Aorta (tissue), 5 donors: ENCODE data around the gene PPP2R5E. TPM values are rescaled to one million over a fixed set of nuclear protein-coding genes. Genes with fewer than 3 reads are reported as not detected.
"Not testable (repeated sequence)": the region's sequence is repeated elsewhere in the genome, so short reads cannot be mapped to it uniquely, and the experiment has no call there.

Source experiments
- ATAC-seq: fragments of 200-7000 bp; cut with Tn5 transposase; one replicate; pipeline ENCODE4 v1.9.1; 2022; ENCODE audit warnings: moderate library complexity; ENCODE audit not compliant: low FRiP score
- DNase-seq, 2 donors: peaks; one replicate each; pipeline ENCODE4 v3.0.0-alpha.2; 2020
- H3K27ac ChIP-seq, 2 donors: one replicate each; pipeline ENCODE4 v1.5.1; 2013; ENCODE audit warnings: low read length in 2 of 2, mild to moderate bottlenecking in 2 of 2, moderate library complexity in 2 of 2, control low read depth in 1 of 2, inconsistent platforms in 1 of 2, low read depth in 1 of 2
- H3K27me3 ChIP-seq, 2 donors: one replicate each; pipeline ENCODE4 v1.6.1; 2013; ENCODE audit warnings: control low read depth in 1 of 2, low read length in 1 of 2, mild to moderate bottlenecking in 1 of 2, moderate library complexity in 1 of 2; ENCODE audit not compliant: insufficient read depth in 2 of 2, control insufficient read depth in 1 of 2
- H3K36me3 ChIP-seq, 2 donors: one replicate each; pipeline ENCODE4 v1.6.1; 2013; ENCODE audit warnings: control low read depth in 1 of 2, low read length in 1 of 2, mild to moderate bottlenecking in 1 of 2; ENCODE audit not compliant: insufficient read depth in 2 of 2, control insufficient read depth in 1 of 2
- H3K4me1 ChIP-seq, 2 donors: one replicate each; pipeline ENCODE4 v1.6.1; 2013; ENCODE audit warnings: low read length in 2 of 2, control low read depth in 1 of 2, mild to moderate bottlenecking in 1 of 2, moderate library complexity in 1 of 2; ENCODE audit not compliant: insufficient read depth in 2 of 2, control insufficient read depth in 1 of 2
- H3K4me3 ChIP-seq, 2 donors: one replicate each; pipeline ENCODE4 v1.5.1; 2013; ENCODE audit warnings: low read length in 2 of 2, control low read depth in 1 of 2, mild to moderate bottlenecking in 1 of 2
- H3K9me3 ChIP-seq: one replicate; pipeline ENCODE4 v1.6.1; 2013; ENCODE audit warnings: mild to moderate bottlenecking, low read length; ENCODE audit not compliant: control insufficient read depth
- WGBS, 2 donors: extraction: QIAGEN DNeasy Blood & Tissue Kit; methylation state at CpG; one replicate each; pipeline ENCODE4 v1.1.7; 2013; 5-methylcytosine and 5-hydroxymethylcytosine counted together
- intact Hi-C, 2 donors: fragments of 100-400 bp; cut with DNase I; formaldehyde crosslinking; loops; one replicate each; pipeline versions ENCODE4 v1.14.2 to v1.15.0; 2022
- polyA plus RNA-seq, 2 donors: library from polyadenylated mRNA; stranded (reverse); fragments of 200-250 nt; gene quantifications; one replicate each; pipeline ENCODE4 v1.2.3, GENCODE V29; 2013
- total RNA-seq, 2 donors: library from RNA; stranded (reverse); fragmentation: NEBNext Ultra II Directional; extraction: Animal tissue kit (Norgen Biotek cat#: 25700); gene quantifications; one replicate each; pipeline ENCODE4 v1.2.1, GENCODE V29; 2021
- donor health status: healthy with polysubstance abuse.
- donor health status: Bipolar disorder and iron deficiency.
- donor health status: DM: no; HTN: no; CAD: no.
- donor health status: DM: no; HTN: no; CAD: no.
- donor health status: DM: yes; HTN: yes; CAD: no.

PPP2R5E gene
- total and polyA plus RNA-seq, 4 donors = 11.0 to 42.1 (median 25.1) TPM

GRCh38 chr14:63535918-63536317 lies 7.3 kb downstream of the PPP2R5E start:
- H3K9me3 ChIP-seq = no peaks in the 10 kb centered on the region
- ATAC-seq = no peak
- intact Hi-C loops = no loop called here
- H3K36me3 ChIP-seq = no peaks in the 10 kb centered on the region
- H3K4me3 ChIP-seq = no peak overlapping the region
- H3K27ac ChIP-seq = no peak overlapping the region
- no peak for DNase-seq
- H3K27me3 ChIP-seq = no peaks in the 10 kb centered on the region
- H3K4me1 ChIP-seq = peaks cover 2 to 4% of the 10 kb centered on the region in 2 donors

DNA sequence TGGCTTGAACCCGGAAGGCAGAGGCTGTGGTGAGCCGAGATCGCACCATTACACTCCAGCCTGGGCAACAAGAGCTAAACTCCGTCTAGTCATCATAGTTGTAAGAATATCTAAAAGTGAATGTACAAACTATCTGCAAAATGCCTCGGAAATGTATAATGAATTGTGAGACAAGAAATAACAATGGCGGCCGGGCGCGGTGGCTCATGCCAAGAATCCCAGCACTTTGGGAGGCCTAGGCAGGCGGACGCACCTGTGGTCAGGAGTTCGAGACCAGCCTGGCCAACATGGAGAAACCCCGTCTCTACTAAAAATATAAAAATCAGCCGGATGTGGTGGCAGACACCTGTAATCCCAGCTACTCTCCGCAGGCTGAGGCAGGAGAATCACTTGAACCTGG lies 9.7 kb downstream of the PPP2R5E start:
- H3K36me3 ChIP-seq = no peaks in the 10 kb centered on the region
- no peaks in the 10 kb centered on the region for H3K27me3 ChIP-seq
- ATAC-seq (no peak), DNase-seq (no peak)
- H3K4me1 ChIP-seq = peaks cover 0 to 4% of the 10 kb centered on the region in 2 donors
- no peaks in the 10 kb centered on the region for H3K9me3 ChIP-seq
- H3K4me3 ChIP-seq = no peak overlapping the region
- intact Hi-C loops = no loop called here
- H3K27ac ChIP-seq = no peak overlapping the region
- 97 to 98% methylated on average over 15 of the region's 15 CpGs for WGBS, 2 donors

- intact Hi-C loops = no loop called here
- no peaks in the 10 kb centered on the region for H3K27me3 ChIP-seq
- H3K36me3 ChIP-seq = no peaks in the 10 kb centered on the region
- H3K27ac ChIP-seq = no peak overlapping the region
- H3K9me3 ChIP-seq = no peaks in the 10 kb centered on the region
- no peak for DNase-seq
- H3K4me3 ChIP-seq = no peak overlapping the region
- H3K4me1 ChIP-seq = peaks cover 0 to 2% of the 10 kb centered on the region in 2 donors
- no peak for ATAC-seq
- 83 to 84% methylated on average over 12 of the region's 12 CpGs for WGBS, 2 donors
These were observed 18.5 kb downstream of the PPP2R5E start for GRCh38 chr14:63524537-63525155.

GRCh38 chr14:63523735-63524426 lies 19.3 kb downstream of the PPP2R5E start:
- H3K4me3 ChIP-seq = no peak overlapping the region
- DNase-seq = no peak
- no peaks in the 10 kb centered on the region for H3K27me3 ChIP-seq
- intact Hi-C loops = no loop called here
- H3K4me1 ChIP-seq = peaks cover 0 to 2% of the 10 kb centered on the region in 2 donors
- no peak overlapping the region for H3K27ac ChIP-seq
- 68 to 70% methylated on average over 4 of the region's 4 CpGs for WGBS, 2 donors
- ATAC-seq = no peak
- H3K9me3 ChIP-seq = no peaks in the 10 kb centered on the region
- no peaks in the 10 kb centered on the region for H3K36me3 ChIP-seq

- H3K27me3 ChIP-seq, H3K9me3 ChIP-seq, DNase-seq, H3K4me3 ChIP-seq, intact Hi-C loops, H3K4me1 ChIP-seq, ATAC-seq, H3K27ac ChIP-seq, H3K36me3 ChIP-seq: not testable (repeated sequence)
- WGBS, 2 donors = 96% methylated on average over 23 to 41 of the region's 41 CpGs
These were observed 20.7 kb downstream of the PPP2R5E start for GRCh38 chr14:63522511-63522910.

- no peaks in the 10 kb centered on the region for H3K36me3 ChIP-seq
- H3K4me3 ChIP-seq = no peak overlapping the region
- DNase-seq (no peak), ATAC-seq (no peak)
- WGBS, 2 donors = 87 to 94% methylated on average over 2 of the region's 2 CpGs
- no peaks in the 10 kb centered on the region for H3K9me3 ChIP-seq
- peaks cover 2 to 3% of the 10 kb centered on the region in 2 donors for H3K4me1 ChIP-seq
- intact Hi-C loops = no loop called here
- no peaks in the 10 kb centered on the region for H3K27me3 ChIP-seq
- H3K27ac ChIP-seq = no peak overlapping the region
These were observed 25.8 kb downstream of the PPP2R5E start for GRCh38 chr14:63517354-63517753.

DNA sequence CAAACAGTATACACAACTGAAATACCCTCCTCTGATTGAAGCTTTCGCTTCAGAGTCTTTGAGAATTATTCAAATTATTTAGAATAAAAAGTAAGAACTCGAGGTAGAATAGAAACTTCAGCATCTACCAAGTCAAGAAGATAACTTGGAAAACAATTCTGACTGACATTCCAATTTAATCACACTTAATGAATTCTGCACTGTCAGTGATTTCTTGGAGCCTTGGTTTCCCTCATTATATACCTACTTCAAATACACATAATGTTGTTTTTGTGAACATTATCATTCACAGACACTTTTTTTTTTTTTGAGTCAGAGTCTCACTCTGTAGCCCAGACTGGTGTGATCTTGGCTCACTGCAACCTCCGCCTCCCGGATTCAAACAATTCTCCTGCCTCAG lies 27.9 kb downstream of the PPP2R5E start:
- Histone ChIP-seq H3K4me1 (peaks cover 2 to 3% of the 10 kb centered on the region in 2 donors), H3K9me3 (no peaks in the 10 kb centered on the region), H3K4me3 (no peak overlapping the region), H3K27ac (no peak overlapping the region), H3K36me3 (no peaks in the 10 kb centered on the region), H3K27me3 (no peaks in the 10 kb centered on the region)
- ATAC-seq (no peak), DNase-seq (no peak)
- 91 to 94% methylated on average over 4 of the region's 4 CpGs for WGBS, 2 donors
- intact Hi-C loops = no loop called here

DNA sequence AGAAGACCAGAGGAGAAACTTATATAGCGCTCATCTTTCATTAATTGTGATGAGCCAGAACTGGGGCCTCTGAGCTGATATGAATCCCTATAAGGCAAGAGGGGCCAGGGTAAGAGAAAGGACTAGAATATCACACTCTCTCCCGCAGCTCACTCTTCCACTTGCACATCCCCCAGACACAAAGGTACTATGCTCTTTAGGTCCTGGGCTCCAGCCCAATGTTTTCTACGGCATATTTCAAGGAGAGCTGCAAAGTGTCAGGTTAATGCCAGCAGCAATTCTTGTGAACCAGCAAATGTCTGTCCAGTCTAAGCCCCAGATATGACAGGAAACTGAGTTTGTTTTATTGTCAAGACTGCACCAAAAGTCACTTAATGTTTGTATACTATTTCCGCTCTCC lies 29.4 kb downstream of the PPP2R5E start:
- ATAC-seq = no peak
- no peak overlapping the region for H3K4me3 ChIP-seq
- no peaks in the 10 kb centered on the region for H3K9me3 ChIP-seq
- peaks cover 2 to 3% of the 10 kb centered on the region in 2 donors for H3K4me1 ChIP-seq
- H3K27me3 ChIP-seq = no peaks in the 10 kb centered on the region
- no peak for DNase-seq
- H3K36me3 ChIP-seq = no peaks in the 10 kb centered on the region
- no peak overlapping the region for H3K27ac ChIP-seq
- intact Hi-C loops = no loop called here
- 55 to 65% methylated on average over 4 of the region's 4 CpGs for WGBS, 2 donors

GRCh38 chr14:63512861-63513260 lies 30.3 kb downstream of the PPP2R5E start:
- ATAC-seq = no peak
- Histone ChIP-seq H3K4me1 (peaks cover 2 to 3% of the 10 kb centered on the region in 2 donors), H3K9me3 (no peaks in the 10 kb centered on the region), H3K27ac (no peak overlapping the region), H3K27me3 (no peaks in the 10 kb centered on the region), H3K36me3 (no peaks in the 10 kb centered on the region), H3K4me3 (no peak overlapping the region)
- DNase-seq = no peak
- intact Hi-C loops = no loop called here
